ENCODE data around the gene NMB.

DNA sequence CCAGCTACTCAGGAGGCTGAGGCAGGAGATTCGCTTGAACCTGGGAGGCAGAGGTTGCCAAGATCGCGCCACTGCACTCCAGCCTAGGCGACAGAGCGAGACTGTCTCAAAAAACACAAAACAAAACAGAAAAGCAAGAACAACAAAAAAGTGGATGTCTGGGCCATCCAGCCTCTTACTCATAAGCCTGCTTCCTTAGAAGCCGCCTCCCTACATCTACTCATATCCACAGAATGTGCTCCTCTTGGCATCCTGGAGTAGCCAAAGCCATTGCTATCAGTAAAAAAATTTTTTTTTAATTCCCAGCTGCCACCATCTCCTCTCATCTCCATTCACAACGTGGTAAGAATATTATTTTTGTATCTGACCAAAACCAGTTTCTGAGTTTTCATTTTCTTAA lies 46.4 kb downstream of the NMB start:
- TF ChIP-seq ZNF384 (IDR thresholded peaks at IDR 0.05) (no peak), SUZ12 (IDR thresholded peaks at IDR 0.05) (no peak), FOXA1 (IDR thresholded peaks at IDR 0.05) (no peak), L3MBTL2 (conservative IDR thresholded peaks at IDR 0.05) (no peak), FOXK2 (IDR thresholded peaks at IDR 0.05) (no peak), ELF4 (IDR thresholded peaks at IDR 0.05) (no peak), FOXM1 (IDR thresholded peaks at IDR 0.05; ENCODE audit: borderline replicate concordance) (no peak), BHLHE40 (IDR thresholded peaks at IDR 0.05; ENCODE audit: borderline replicate concordance) (no peak), LEF1 (IDR thresholded peaks at IDR 0.05; ENCODE audit: borderline replicate concordance) (no peak), NFRKB (IDR thresholded peaks at IDR 0.05) (no peak), HDGF (IDR thresholded peaks at IDR 0.05; ENCODE audit: borderline replicate concordance) (no peak), TARDBP (IDR thresholded peaks at IDR 0.05) (no peak)
- TF ChIP-seq, protein P1, sequence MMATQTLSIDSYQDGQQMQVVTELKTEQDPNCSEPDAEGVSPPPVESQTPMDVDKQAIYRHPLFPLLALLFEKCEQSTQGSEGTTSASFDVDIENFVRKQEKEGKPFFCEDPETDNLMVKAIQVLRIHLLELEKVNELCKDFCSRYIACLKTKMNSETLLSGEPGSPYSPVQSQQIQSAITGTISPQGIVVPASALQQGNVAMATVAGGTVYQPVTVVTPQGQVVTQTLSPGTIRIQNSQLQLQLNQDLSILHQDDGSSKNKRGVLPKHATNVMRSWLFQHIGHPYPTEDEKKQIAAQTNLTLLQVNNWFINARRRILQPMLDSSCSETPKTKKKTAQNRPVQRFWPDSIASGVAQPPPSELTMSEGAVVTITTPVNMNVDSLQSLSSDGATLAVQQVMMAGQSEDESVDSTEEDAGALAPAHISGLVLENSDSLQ (IDR thresholded peaks at IDR 0.05): no peak

All from HEK293T (cell line).